ENCODE results near the gene MOV10L1. TPM values are rescaled to one million over a fixed set of nuclear protein-coding genes. Genes with fewer than 3 reads are reported as not detected.

The MOV10L1 gene
- total RNA-seq, 2 experiments from 2014 or later: not detected

DNA sequence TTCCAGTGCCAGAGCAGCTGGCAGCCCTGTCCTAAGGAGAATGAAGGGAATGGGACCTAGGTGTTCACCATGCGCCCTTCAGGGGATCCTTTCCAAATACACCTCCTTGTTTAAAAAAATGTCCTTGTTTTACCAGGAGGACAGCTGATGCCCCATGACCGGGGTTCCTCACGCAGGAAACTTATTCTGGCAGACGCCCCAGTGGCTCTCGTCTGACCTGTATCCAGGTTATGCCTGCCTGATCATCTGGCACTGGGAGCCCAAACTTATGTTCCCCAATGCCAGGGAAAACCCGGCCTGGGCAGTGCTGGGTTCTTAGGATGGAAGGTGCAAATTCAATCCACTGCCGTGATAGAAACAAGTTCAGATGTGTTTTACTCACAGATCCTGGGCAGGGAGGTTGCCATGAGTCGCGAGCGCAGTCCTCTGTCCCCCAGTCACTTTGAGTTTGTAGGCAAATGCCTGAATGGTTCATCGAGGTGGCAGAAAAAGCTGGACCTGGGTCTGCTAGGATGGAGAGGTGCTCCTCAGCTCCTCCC lies 31.5 kb downstream of the MOV10L1 start:
- H3K27me3 ChIP-seq (ENCODE audit: control insufficient read depth in 1 of 2, insufficient read depth in 2 of 2, low read length in 2 of 2): peaks cover 0 to 6% of the 10 kb centered on the region in 2 experiments
- peaks cover 23% of the 10 kb centered on the region for H3K27me3 Mint-ChIP-seq

DNA sequence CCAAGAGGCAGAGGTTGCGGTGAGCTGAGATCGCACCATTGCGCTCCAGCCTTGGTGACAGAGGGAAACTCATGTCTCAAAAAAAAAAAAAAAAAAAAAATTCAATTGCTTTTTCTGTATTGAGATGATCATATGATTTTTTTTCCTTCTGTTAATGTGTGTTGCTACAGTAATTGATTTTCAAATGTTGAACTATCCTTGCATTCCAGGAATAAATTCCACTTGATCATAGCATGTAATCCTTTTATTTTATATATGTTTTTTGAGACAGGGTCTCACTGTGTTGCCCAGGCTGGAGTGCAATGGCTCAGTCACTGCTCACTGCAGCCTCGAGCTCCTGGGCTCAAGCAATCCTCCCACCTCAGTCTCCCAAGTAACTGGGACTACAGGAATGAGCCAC lies 33.3 kb downstream of the MOV10L1 start:
- CTCF ChIA-PET: interaction anchor here (1.0 kb wide), 1 partner anchor 26 kb away, joined by 4 read pairs; no protein-coding TSS in a partner anchor
- ATAC-seq (ENCODE audit: poor library complexity): no peak

More for the DNA sequence above, 31.5 kb downstream of the MOV10L1 start:
- ChIA-PET POLR2A (no interaction called here), CTCF (no interaction called here)
- Mint-ChIP-seq H3K27ac (no peak overlapping the region), H3K4me1 (ENCODE audit: low read depth) (no peaks in the 10 kb centered on the region), H3K9me3 (peaks cover 10% of the 10 kb centered on the region), H3K36me3 (ENCODE audit: low read depth) (no peaks in the 10 kb centered on the region), H3K4me3 (no peak overlapping the region)
- Histone ChIP-seq H3K4me3 (ENCODE audit: low read length) (no peak overlapping the region), H3K9me3 (ENCODE audit: control insufficient read depth in 1 of 2, insufficient read depth in 1 of 2, low read length in 2 of 2) (peaks cover 10 to 31% of the 10 kb centered on the region in 2 experiments), H3K4me1 (ENCODE audit: insufficient read depth, low read length) (no peaks in the 10 kb centered on the region), H3K36me3 (ENCODE audit: insufficient read depth, low read length) (no peaks in the 10 kb centered on the region), H3K27ac (ENCODE audit: low read depth in 1 of 2, low read length in 2 of 2) (no peak overlapping the region)
- TF ChIP-seq, protein P1, sequence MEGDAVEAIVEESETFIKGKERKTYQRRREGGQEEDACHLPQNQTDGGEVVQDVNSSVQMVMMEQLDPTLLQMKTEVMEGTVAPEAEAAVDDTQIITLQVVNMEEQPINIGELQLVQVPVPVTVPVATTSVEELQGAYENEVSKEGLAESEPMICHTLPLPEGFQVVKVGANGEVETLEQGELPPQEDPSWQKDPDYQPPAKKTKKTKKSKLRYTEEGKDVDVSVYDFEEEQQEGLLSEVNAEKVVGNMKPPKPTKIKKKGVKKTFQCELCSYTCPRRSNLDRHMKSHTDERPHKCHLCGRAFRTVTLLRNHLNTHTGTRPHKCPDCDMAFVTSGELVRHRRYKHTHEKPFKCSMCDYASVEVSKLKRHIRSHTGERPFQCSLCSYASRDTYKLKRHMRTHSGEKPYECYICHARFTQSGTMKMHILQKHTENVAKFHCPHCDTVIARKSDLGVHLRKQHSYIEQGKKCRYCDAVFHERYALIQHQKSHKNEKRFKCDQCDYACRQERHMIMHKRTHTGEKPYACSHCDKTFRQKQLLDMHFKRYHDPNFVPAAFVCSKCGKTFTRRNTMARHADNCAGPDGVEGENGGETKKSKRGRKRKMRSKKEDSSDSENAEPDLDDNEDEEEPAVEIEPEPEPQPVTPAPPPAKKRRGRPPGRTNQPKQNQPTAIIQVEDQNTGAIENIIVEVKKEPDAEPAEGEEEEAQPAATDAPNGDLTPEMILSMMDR (IDR thresholded peaks at IDR 0.05): no peak
- intact Hi-C loops (cut with DNase I, micrococcal nuclease): no loop called here
- ATAC-seq (ENCODE audit: poor library complexity) (no peak), DNase-seq (no peak)

DNA sequence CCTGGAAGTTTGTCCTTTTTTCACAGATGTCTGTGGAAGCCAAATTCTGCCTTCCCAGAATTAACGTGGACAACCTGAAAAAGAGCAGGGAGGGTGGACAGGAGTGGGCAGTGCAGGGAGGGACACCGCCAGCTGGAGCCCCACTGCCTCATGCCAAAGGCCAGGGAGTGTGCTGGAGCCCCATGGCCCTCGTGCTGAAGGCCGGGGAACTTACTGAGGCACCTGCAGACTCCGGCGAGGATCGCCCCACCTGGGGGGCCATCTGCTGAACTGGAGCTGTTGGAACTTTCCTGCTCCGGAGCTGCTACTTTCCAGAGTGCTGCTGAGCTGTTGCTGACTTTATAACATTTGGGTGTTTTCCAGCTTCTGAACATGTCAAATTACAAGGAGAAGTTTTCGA lies 35.2 kb downstream of the MOV10L1 start:
- peaks cover 10% of the 10 kb centered on the region for H3K9me3 Mint-ChIP-seq
- ChIA-PET CTCF (no interaction called here), POLR2A (no interaction called here)
- intact Hi-C loops (cut with DNase I, micrococcal nuclease): no loop called here
- no peak overlapping the region for H3K4me3 Mint-ChIP-seq
- TF ChIP-seq, protein P1 (IDR thresholded peaks at IDR 0.05): no peak
- Histone ChIP-seq H3K36me3 (ENCODE audit: insufficient read depth, low read length) (no peaks in the 10 kb centered on the region), H3K27me3 (ENCODE audit: control insufficient read depth in 1 of 2, insufficient read depth in 2 of 2, low read length in 2 of 2) (peaks cover 0 to 8% of the 10 kb centered on the region in 2 experiments), H3K4me3 (ENCODE audit: low read length) (no peak overlapping the region), H3K9me3 (ENCODE audit: control insufficient read depth in 1 of 2, insufficient read depth in 1 of 2, low read length in 2 of 2) (peaks cover 10 to 31% of the 10 kb centered on the region in 2 experiments), H3K4me1 (ENCODE audit: insufficient read depth, low read length) (no peaks in the 10 kb centered on the region), H3K27ac (ENCODE audit: low read depth in 1 of 2, low read length in 2 of 2) (no peak overlapping the region)
- ATAC-seq (ENCODE audit: poor library complexity) (no peak), DNase-seq (no peak)
- H3K36me3 Mint-ChIP-seq (ENCODE audit: low read depth): no peaks in the 10 kb centered on the region
- peaks cover 36% of the 10 kb centered on the region for H3K27me3 Mint-ChIP-seq
- no peaks in the 10 kb centered on the region for H3K4me1 Mint-ChIP-seq (ENCODE audit: low read depth)
- no peak overlapping the region for H3K27ac Mint-ChIP-seq

More for the DNA sequence above, 33.3 kb downstream of the MOV10L1 start:
- Histone ChIP-seq H3K27ac (ENCODE audit: low read depth in 1 of 2, low read length in 2 of 2) (no peak overlapping the region), H3K36me3 (ENCODE audit: insufficient read depth, low read length) (no peaks in the 10 kb centered on the region), H3K27me3 (ENCODE audit: control insufficient read depth in 1 of 2, insufficient read depth in 2 of 2, low read length in 2 of 2) (peaks cover 0 to 6% of the 10 kb centered on the region in 2 experiments), H3K4me1 (ENCODE audit: insufficient read depth, low read length) (no peaks in the 10 kb centered on the region), H3K4me3 (ENCODE audit: low read length) (no peak overlapping the region), H3K9me3 (ENCODE audit: control insufficient read depth in 1 of 2, insufficient read depth in 1 of 2, low read length in 2 of 2) (peaks cover 10 to 31% of the 10 kb centered on the region in 2 experiments)
- Mint-ChIP-seq H3K9me3 (peaks cover 10% of the 10 kb centered on the region), H3K4me3 (no peak overlapping the region), H3K27ac (no peak overlapping the region), H3K27me3 (peaks cover 29% of the 10 kb centered on the region), H3K36me3 (ENCODE audit: low read depth) (no peaks in the 10 kb centered on the region), H3K4me1 (ENCODE audit: low read depth) (no peaks in the 10 kb centered on the region)
- no peak for DNase-seq
- intact Hi-C loops (cut with DNase I, micrococcal nuclease): no loop called here
- TF ChIP-seq, protein P1 (IDR thresholded peaks at IDR 0.05): no peak
- POLR2A ChIA-PET: no interaction called here
